G401.6 (cell line): ENCODE results near the gene CERCAM.

ENCODE experiments used
- FAIRE-seq: peaks from 2 replicates; lab custom pipeline; 2012; peaks lifted over from hg19 to GRCh38; lab: Jason Lieb, UNC

Gene CERCAM, protein sequence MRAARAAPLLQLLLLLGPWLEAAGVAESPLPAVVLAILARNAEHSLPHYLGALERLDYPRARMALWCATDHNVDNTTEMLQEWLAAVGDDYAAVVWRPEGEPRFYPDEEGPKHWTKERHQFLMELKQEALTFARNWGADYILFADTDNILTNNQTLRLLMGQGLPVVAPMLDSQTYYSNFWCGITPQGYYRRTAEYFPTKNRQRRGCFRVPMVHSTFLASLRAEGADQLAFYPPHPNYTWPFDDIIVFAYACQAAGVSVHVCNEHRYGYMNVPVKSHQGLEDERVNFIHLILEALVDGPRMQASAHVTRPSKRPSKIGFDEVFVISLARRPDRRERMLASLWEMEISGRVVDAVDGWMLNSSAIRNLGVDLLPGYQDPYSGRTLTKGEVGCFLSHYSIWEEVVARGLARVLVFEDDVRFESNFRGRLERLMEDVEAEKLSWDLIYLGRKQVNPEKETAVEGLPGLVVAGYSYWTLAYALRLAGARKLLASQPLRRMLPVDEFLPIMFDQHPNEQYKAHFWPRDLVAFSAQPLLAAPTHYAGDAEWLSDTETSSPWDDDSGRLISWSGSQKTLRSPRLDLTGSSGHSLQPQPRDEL

DNA sequence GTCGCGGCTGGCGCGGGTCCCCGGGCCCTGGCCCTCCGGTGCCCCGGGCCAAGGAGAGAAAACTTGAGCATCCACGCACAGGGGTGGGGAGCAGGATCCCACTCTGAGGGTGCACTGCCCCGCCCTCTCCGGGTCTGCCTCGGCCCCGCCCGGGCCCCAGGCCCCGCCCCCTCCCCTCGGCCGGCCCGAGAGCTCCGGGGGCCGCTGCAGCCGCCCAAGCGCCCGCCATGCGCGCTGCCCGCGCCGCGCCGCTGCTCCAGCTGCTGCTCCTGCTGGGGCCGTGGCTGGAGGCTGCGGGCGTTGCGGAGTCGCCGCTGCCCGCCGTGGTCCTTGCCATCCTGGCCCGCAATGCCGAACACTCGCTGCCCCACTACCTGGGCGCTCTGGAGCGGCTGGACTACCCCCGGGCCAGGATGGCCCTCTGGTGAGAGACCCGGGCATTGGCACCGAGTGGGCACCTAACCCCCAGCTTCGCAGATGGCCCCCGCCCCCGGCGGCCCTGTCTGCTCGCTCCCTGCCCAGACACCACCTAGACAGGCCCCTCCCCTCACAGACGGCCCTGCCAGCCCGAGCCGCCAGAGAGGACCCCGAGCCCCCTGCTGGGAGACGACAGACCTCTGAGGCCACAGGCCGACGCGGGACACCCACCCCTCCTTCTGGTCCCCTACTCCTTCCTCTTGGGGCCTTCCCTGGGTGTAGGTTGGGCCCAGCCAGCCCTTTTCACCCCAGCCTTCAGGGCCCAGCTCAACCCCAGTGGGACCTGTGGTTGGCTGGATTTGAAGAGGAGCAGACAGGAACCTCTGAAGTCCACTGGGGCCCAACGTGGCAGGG is at the start of gene CERCAM:
CERCAM (plus strand) TSS at position 207 of the 831 bp plus-strand sequence; CDS start at position 228, 21 bp downstream.
- FAIRE-seq, result no peak

DNA sequence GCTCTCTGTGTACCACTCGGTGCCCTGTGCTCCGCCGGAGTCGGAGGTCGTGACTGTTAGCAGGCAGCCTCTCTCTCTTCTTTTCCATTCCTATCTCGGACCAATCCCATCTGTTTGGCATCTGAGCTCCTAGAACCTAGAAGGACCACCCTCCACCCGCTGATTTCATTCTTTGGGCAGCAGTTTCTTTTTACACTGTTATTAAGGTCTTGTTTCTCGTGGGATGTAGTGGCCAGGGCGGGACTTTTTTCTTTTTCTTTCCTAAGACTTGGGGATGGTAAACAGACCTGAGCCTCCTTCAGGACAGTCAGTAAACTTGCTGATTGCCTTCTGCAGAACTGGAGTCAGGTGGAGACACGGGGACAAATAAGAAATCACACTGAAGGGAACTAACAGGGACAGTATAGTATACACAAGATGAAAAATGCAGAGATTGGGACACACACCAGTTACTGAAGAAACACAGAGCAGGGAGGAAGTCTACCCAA is 49.0 kb upstream of the CERCAM start:
- no peak for FAIRE-seq

DNA sequence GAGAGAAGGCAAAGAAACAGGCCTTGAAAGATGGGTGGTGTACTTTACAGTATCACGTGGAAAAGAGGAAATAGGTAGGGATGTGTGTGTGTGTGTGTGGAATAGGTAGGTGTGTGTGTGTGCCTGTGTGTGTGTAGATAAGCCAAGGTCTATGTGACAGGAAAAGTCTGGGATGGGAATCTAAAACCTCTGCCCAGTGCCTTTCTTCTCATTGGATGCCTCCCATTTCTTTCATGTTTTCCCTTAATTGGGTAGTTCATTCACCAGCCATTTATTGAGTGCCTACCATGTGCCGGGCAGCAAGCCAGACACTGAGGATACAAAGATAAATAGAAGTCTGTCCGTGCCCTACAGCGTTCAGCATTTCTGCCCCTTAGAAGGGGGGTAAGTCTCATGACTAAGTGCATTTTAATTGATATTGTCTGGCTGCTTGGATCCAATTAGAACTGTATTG is 48.4 kb upstream of the CERCAM start:
- no peak for FAIRE-seq

DNA sequence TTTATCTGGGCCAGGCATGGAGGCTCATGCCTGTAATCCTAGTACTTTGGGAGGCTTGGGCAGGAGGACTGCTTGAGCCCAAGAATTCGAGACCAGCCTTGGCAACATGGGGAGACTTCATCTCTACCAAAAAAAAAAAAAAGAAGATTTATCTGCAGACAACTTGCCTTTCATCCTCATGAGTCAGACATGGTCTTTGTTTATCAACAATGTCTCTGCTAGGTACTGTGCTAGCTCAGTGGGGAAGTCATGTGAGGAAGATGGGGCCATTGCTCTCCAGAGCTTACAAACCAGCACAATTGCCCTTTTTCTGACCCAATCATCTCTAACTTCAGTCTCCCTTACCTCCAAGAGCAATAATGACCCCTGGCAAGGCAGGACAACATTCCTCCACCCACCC is 47.9 kb upstream of the CERCAM start:
- FAIRE-seq, result no peak

DNA sequence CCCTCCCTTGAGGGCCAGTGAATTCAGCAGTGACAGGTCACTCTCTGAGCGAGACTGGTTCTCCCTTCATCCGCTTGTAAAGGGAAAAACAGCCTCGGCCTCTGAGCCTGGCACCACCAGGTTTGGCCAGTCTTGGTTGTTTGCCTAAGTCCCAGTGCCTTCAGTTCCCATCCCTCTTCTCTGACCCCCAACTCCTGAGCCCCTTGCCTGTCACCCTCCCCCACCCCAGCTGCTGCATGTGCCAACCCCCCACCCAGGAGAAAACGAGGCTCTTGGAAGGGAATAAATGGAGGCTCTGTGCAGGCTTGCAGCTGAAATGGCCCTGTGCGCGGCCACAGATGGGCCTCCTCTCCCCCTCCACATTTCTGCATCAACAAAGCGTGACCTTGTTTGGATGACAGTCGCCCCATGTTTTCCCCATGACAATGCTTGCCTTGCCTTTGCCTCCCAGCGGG is 46.4 kb upstream of the CERCAM start:
- FAIRE-seq, result no peak

DNA sequence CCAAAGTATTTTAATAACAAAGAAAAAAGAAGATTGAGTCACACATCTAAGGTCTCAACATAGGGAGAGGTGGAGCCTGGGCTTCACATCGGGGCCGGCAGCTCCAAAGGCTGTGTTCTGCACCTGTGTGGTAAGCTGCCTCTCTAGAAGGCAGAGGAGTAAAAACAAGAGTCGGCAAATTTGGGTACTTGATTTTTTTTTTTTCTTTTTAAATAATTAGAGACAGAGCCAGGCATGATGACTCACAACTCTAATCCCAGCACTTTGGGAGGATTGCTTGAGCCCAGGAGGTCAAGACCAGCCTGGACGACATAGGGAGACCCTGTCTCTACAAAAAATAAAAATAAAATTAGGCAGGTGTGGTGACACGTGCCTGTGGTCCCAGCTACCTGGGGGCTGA is 44.8 kb upstream of the CERCAM start:
- no peak for FAIRE-seq

DNA sequence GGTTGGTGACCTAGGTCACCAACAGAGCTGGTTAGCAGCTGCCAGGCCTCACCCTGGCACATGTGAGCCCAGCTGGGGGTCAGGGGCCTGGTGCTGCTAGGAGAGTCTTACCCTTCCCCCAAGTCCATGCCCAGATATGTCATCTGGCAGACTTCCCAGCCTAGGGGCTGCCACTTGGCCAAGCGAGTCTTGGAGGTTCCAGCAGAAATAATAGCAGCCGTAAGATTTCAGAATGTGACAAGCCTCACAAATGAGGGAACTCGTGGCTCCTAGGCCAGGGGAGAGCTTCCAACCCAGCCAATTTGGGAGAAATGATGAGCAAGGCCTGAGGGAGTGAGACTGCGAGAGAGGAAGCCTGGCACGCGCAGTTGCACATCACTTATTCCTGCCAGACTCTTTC is 38.4 kb upstream of the CERCAM start:
- FAIRE-seq, result no peak

DNA sequence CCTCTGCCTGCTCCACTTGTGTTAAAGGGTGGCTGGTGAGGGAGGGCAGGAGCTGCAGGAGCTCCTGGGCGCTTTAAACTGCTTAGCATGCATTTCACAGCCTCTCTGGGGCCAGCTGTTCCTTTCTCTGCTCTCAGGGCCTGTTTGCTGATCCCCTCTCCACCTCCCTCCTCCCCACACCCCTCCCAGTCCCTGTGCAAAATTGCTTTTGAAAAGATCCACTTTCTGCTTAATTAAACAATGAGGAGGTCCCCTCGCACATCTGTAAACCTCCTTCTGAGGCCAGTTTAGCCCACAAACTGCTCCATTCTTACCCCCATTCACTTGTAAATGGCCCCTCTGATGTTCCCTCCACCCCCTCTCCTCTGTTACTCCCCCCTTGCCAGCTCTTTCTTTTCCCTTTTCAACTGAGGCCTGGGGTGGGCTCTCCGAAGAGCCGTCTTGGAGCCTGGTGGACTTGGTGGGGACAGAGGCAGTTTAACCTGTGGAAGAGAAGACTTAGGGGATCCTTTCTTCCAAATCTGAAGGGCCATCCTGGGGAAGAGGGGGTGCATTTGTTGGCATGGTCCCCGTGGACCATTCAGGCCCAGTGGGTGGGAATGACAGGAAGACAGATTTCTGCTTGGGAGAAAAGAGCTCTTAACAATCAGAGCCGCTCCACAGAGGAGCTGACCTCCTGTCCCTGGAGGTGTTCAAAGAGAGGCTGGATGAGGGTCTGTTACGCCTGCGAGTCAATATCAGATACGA is 37.5 kb upstream of the CERCAM start:
- no peak for FAIRE-seq

DNA sequence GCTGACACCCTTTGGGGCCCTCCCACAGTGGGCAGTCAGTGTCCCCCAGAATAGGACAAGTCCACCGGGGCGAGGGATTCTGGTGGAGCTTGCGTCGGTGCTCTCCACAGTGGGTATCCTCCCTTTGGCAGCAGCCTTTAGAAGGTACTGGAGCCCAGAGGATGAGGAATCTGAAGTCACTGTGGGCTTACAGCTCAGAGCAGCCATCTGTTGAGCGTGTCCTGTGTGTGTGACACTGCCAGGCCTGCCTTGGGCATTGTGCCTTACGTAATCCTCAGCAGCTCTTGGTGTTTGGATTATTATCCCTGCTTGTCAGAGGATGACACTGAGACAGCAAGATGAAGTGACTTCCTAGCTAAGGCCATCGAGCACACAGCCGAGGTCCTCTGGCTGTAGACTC is 36.9 kb upstream of the CERCAM start:
- no peak for FAIRE-seq

DNA sequence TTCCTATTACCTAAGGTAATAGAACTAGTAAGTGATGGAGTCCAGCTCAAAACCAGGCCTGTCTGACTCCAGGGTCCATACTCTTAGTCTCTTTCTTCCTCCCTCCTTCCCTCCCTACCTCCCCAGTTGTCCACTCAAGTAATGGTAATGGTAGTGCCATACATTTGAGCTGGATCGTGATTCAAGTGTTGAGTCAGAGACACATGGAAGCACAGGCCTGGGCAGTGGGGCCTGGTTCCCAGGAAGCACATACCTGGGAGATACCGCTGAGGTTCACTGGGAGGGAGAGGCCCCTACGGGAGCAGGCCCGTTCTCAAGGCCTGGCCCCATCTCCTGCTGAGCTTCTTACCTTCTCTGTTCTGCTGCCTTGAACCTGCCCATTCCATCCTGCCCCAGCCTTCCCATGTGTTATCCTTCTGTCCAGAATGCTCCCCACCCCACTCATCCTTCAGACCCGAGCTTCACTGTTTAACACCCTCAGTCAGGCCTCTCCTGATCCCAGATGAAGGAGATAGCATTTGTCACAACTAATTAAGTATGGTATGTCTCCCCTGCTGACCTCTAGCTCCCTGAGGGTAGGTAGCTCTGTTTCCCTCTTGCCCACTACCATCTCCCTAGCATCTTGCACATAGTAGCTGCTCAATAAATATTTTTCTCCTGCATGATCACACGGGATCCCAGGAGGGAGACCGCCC is 35.7 kb upstream of the CERCAM start:
- no peak for FAIRE-seq

DNA sequence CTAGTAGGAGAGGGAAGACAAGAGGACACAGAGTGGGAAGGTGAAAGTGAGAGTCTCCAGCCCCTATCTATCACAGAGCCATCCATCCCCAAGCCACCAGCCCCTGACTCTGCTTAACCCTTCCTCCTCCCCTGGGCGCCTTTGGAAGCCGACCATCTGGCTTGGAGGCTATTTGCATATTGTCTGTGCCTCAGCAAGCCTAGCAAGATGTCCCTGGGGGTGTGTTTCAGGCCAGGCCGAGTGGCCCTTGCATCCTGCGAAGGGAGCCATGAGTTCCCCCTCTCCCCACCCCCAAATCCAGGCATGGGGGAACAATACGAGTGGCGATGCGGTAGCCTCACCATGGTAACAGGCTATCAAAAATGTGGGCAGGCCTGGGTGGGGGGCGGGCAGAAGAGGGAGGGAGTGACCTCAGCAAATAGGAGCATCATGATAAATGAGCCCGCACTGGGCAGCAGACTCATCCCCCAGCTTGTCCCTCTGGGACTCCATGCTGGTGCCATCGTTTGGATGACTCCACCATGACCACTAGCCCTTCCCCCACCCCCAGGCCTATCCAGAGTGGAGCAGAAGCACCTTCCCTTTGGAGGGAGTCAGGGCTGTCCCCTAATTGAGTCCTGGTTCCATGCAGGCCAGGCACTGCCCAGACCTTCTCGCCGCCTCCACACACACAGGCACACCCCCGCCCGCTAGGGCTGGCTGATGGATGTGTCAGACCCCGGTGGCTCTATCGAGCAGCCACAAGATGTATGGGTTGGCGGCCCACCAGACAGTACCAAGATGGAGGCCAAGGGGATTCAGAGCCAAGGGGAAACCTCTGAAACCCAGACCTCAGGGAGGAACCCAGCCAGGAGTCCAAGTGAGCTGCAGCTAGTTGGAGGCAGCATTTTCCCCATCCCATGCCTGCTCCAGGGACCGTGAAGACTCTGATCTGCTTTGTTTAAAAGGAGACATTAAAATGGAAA is 34.9 kb upstream of the CERCAM start:
- no peak for FAIRE-seq

DNA sequence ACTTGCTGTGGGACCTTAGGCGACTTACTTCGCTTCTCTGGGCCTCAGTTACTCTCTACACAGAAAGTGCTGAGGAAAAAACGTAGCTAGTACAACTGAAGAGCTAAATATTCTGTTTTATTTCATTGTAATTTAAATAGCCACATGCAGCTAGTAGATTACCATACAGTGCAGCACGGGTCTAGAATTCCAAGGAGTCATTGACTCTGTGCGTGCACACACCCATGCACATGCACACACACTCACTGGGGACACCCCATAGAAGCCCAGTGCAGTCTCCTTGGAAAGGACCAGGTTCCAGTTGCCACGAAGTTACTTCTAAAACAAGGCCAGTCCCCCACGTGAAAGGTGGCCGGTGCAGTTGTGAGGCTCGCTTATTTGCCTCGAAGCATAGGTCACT is 32.5 kb upstream of the CERCAM start:
- FAIRE-seq, result no peak

DNA sequence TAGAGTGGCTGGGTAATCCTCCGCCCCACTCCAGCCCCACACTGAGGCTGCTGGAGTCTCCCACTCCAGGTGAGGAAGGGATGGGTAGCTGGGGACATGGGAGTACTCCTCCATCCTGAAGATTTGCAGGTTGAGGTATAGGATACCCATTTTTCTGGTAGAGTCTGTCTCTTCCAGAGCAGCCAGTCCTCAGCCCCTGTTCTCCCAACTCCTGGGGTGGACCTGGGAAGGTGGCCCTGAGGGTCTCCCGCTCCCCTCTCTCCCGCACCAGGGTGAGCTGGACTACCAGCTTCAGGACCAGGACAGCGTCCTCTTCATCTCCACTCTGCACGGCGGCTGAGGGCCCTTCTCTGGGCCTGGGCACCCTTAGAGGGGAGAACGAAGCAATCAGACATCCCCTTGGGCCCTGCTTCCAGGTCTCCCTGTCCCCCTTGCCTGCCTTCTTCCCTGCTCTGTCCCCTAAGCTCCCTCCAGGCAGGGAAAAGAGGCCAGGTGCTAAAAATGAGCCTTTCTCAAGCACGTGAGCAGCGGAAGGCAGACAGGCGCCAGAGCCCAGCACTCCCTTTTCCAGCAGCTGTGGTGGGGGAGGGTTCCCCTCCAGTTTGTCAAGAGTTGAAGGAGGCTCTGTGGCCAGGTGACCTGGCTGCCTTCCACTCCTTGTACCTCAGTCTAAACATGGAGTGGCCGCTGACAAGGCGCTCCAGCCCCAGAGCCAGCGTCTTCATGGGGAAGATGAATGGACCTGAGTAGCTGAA is 31.1 kb upstream of the CERCAM start:
- FAIRE-seq, result no peak

DNA sequence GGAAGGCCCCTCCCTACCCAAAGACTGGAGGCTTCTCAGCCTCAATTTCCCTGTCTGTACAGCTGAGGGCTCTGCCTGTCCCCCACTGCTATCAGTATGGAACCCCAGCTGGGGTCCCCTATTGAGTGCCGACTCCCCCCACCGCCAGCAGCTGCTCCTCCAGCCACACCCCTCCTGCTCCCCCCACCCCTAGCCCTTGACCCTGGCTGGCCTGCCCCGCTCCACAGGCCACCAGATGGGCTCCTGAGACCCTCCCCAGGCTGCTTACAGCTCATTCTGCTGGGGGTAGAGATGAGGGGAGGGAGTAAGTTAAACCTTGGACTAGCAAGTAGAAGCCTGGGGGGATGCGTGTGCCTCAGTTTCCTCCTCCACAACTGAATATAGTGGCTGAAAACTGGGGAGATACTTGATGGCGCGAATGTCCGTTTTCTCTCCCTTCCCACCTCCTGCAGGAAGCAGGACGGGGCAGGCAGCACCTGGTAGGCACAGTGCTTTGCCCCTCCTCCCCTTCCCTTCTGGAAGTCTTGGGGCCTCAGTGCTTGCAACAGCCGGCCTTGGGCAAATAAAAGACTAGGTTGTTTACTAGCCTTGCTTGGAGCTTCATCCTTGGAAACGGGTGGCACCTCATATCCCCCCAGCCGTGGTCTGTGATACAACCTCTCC is 30.4 kb upstream of the CERCAM start:
- no peak for FAIRE-seq

DNA sequence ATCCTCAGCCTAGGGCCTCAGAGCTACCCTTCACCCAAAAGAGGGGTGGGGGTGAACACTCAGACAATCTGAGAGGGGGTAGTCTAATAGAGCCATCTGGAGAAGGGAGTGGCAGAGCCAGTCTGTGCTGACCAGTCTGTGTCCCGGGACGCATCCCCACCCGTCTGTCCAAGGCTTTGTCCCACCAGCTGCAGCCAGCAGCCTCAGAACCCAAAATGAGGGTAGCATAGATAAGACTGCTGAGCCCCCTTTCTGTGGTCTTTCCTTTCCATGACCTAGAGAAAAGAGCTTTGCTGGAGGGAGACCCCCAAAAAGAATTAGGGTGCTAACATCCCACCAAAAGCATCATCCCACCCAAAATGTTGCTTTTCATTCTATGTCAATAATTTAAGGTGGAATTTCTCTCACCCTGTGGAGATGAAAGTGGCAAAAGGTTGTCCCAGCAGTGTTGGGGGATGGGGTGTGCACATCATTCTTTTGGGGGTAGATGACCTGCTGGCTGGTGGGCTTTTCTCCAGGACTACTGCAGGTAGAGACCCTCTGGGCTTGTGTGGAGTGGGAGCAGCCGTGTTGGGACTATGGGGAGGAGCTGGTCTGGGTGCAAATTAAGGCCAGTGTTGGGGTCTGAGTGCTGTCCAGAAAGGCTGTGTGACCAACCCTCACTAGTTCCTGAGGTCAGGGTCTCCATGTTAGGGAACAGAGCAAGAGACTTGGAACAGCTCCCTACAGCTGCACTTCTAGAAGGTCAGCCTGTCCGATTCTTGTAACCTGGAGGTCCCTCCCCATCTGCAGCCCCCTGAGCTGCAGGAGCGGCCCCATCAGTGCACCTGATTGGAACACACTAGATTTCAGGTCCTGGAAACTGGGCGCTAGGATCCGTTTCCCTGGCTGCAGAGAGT is 29.6 kb upstream of the CERCAM start:
- FAIRE-seq, result no peak

DNA sequence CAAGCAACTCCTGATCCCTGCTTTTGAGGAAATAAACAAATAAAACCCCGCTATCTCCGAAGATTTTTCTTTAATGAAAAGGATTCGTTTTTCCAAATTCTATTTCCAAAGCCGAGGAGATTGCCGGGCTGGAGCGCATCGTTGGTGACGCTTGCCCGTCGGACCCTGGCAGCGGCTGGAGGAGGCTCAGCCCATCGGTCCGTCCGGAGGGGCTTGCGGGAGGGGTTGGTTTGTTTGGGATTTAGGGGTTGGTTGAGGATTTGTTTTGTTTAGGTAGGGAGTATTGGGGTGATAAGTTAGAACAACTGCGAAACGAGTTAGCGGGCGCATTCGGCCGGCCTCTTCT is 28.7 kb upstream of the CERCAM start:
- no peak for FAIRE-seq

DNA sequence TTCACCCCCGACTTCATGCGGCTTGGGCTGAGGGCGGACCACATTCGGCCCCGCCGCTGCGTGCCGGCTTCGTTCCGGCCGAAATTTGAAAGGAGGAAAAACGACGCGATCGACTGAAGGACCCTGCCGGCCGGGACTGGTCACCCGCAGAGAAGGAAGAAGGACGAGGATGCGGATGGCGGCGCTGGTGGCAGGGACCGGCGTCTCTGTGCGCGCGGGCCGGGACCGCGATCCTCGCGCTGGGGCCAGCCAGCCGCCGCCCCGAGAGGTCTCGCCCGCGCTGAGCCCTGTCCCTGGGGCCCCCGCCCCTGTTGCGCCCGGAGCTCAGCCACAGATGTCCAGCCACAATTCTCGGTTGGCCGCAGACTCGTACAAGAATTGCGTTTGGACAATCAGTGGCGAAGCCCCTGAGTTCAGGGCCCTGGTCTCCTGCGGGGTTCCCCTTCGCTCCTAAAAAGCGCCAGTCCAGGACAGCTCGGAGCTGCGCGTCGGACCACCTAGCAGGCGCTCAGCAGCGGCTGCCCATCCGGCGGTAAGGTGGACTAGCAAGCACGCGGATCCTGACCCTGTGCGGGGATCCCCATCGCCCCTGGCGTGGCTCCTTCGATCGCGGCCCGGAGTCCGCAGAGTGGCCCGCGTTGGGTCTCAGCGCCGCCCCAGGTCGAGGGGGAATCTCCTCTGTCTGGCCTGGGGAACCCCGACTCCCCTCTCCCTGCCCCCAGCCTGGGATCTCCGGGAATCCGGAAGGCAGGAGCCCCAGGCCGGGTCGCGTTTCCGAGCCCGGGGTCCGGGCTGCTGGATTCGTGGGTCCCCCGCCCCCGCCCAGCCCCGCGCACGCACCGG is 28.1 kb upstream of the CERCAM start:
- no peak for FAIRE-seq
